Subcutaneous abdominal adipose tissue (tissue), 5 donors: ENCODE data around the gene MTERF1.
A peak's percentile ranks its signal among the peaks of the same experiment; 100 is the strongest.
"Not testable (repeated sequence)": the region's sequence is repeated elsewhere in the genome, so short reads cannot be mapped to it uniquely, and the experiment has no call there.

Experiments used
- H3K27ac ChIP-seq: one replicate; pipeline ENCODE4 v1.7.0; 2013; ENCODE audit warnings: low read depth, mild to moderate bottlenecking, inconsistent platforms, low read length, moderate library complexity
- H3K27me3 ChIP-seq, 5 donors: one replicate each; pipeline ENCODE4 v1.7.0; 2013; ENCODE audit warnings: low read length in 5 of 5, inconsistent platforms in 1 of 5; ENCODE audit not compliant: control insufficient read depth in 5 of 5, insufficient read depth in 4 of 5
- H3K36me3 ChIP-seq, 5 donors: one replicate each; pipeline ENCODE4 v1.7.0; 2013; ENCODE audit warnings: low read length in 5 of 5; ENCODE audit not compliant: control insufficient read depth in 5 of 5, insufficient read depth in 5 of 5
- H3K4me1 ChIP-seq, 5 donors: one replicate each; pipeline ENCODE4 v1.7.0; 2013; ENCODE audit warnings: low read length in 5 of 5, mild to moderate bottlenecking in 3 of 5, moderate library complexity in 1 of 5; ENCODE audit not compliant: control insufficient read depth in 5 of 5, insufficient read depth in 5 of 5
- H3K4me3 ChIP-seq, 5 donors: one replicate each; pipeline ENCODE4 v1.7.0; 2013; ENCODE audit warnings: low read length in 5 of 5, low read depth in 1 of 5
- H3K9ac ChIP-seq, 5 donors: one replicate each; pipeline ENCODE4 v1.7.0; 2013; ENCODE audit warnings: low read length in 5 of 5, mild to moderate bottlenecking in 4 of 5, moderate library complexity in 3 of 5
- H3K9me3 ChIP-seq, 5 donors: one replicate each; pipeline ENCODE4 v1.7.0; 2013; ENCODE audit warnings: low read length in 5 of 5; ENCODE audit not compliant: control insufficient read depth in 5 of 5
- donor health status: healthy.
- donor health status: healthy.
- donor health status: healthy.
- donor health status: healthy.
- donor health status: healthy.

The MTERF1 gene

DNA sequence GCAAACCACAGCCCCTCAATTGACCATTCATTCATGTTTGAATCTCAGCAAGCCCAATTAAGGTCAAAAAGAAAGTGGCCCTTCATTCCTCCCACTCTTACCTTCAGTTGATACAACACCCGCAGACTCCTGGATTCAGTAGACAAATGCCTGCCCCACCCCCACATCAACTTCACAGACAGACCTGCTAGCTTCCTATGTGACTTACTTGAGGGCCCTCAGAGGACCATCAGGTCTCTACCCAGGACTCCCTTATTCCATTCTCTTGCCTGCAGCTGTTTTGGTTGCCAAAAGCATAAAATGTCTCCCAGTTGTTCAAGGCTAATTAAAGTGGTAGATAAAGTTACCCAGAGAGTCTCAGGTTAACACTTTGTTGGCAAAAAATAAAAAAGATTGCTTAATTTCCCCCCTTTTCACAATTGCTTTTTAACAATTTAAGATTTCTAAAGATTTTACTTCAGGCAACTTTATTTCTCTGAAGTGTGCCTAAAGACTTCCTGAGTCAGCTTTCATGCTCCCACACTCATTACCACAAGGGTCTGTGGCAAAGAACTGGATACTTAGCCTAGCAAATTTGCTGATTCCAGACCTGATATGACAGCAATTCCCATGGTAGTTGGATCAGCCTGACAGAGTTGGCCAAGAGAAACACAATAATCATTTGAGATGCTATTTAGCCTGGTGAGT is 3.3 kb upstream of the MTERF1 start:
- Histone ChIP-seq H3K36me3 (no peaks in the 10 kb centered on the region), H3K27me3 (no peaks in the 10 kb centered on the region), H3K9ac (no peak overlapping the region), H3K9me3 (no peaks in the 10 kb centered on the region), H3K27ac (no peak overlapping the region), H3K4me1 (peaks cover 3 to 20% (median 14%) of the 10 kb centered on the region in 5 donors), H3K4me3 (no peak overlapping the region)

DNA sequence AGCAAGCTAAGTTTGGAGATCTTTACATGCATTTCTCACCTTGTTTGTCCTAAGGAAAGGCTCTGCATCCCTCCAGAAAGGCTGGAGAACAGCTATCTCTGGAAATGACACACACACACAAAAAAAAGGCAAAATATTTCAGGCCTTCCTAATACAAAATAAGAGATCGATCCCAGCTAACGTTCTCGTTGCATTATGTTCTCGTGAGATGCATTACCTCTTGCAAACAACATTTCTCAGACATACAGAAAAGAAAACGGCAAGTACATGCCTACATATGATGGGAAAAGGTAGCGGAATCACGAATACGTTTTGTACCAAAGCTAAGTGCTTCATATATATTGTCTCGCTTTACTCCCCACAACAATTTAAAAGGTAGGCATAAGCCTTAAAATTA is 488 bp downstream of the MTERF1 start:
- Histone ChIP-seq H3K27ac (peak overlapping the region; percentile 1), H3K4me1 (peaks cover 3 to 20% (median 14%) of the 10 kb centered on the region in 5 donors), H3K27me3 (no peaks in the 10 kb centered on the region), H3K9me3 (no peaks in the 10 kb centered on the region), H3K9ac (peak overlapping the region; percentile 12 to 90 (median 80)), H3K36me3 (peaks cover 0 to 12% (median 2%) of the 10 kb centered on the region in 5 donors), H3K4me3 (peak overlapping the region; percentile 87 to 98 (median 98))

DNA sequence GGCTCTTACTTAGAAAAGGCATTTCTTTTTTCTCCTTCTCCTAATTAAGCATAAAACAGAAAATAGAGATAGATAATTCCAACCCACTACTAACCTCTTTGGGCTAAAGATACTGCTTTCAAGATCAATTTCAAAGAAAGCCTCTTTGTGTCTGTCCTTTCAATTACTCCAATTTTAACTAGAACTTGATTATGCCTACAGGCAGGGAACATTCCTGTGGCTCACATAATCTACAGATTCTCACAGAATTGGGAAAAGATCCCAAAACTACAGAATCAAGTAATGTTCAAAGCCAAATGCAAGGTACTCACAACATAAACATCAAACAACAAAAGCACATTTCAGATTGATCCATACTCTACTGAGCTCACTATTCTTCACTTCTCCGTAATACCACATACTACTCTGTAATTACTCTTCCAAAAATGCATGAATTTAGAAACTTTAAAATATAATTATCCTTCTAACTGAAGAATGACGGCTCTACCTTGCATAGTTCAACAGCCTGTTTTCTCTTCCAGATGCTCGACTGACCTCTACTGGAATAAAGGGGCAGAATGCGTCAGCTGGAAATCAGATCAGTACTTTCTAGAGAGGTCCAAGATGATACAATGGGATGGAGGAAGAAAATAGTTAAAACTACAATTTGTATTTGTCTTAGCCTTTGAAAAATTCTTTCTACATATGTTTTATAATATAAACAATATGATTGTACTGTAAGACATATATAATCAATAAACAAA is 3.9 kb downstream of the MTERF1 start:
- no peaks in the 10 kb centered on the region for H3K27me3 ChIP-seq
- H3K9ac ChIP-seq, result peak overlapping the region in 1 of 5 donors; percentile 16
- peaks cover 3 to 20% (median 14%) of the 10 kb centered on the region in 5 donors for H3K4me1 ChIP-seq
- no peaks in the 10 kb centered on the region for H3K9me3 ChIP-seq
- no peak overlapping the region for H3K4me3 ChIP-seq
- peaks cover 0 to 17% (median 10%) of the 10 kb centered on the region in 5 donors for H3K36me3 ChIP-seq
- no peak overlapping the region for H3K27ac ChIP-seq

DNA sequence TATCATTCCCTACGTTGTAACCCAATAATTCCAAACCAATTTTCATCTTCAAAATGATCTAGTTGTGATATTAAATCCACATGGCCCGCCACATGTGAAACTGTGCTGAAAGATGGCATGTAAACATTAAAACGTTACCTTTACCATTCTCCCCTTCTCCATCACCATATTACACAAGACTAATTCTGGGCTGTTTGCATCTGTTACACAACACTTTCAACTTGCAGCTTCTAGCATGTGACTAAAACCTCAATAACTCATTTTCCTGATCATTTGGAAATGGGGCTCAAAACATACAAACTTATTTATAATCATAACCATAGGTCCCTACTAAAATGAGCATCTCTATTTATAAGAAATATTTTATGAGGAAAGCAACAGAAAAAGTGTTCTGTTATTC is 4.7 kb downstream of the MTERF1 start:
- peaks cover 3 to 15% (median 9%) of the 10 kb centered on the region in 5 donors for H3K4me1 ChIP-seq
- H3K9ac ChIP-seq, result no peak overlapping the region
- peaks cover 0 to 17% (median 10%) of the 10 kb centered on the region in 5 donors for H3K36me3 ChIP-seq
- no peak overlapping the region for H3K27ac ChIP-seq
- no peaks in the 10 kb centered on the region for H3K9me3 ChIP-seq
- H3K27me3 ChIP-seq, result no peaks in the 10 kb centered on the region
- no peak overlapping the region for H3K4me3 ChIP-seq

DNA sequence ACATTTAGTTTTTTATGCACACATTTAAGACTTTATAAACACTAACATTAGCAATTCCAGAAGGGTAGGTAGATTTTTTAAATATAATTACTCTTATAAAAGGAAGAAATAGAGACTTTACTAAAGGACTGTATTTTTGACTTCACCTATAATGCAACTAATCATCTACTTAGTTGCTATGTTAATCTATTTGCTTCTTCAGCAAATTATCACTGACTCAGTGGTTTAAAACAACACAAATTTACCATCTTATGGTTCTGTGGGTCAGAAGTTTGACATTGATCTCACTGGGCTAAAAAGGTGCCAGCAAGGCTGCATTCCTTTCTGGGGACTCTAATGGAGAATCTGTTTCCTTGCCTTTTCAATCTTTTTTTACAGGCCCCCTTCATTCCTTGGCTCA is 7.6 kb downstream of the MTERF1 start:
- H3K27me3 ChIP-seq, result no peaks in the 10 kb centered on the region
- peaks cover 0 to 23% (median 10%) of the 10 kb centered on the region in 5 donors for H3K36me3 ChIP-seq
- H3K4me1 ChIP-seq, result no peaks in the 10 kb centered on the region
- no peak overlapping the region for H3K27ac ChIP-seq
- H3K4me3 ChIP-seq, result no peak overlapping the region
- no peak overlapping the region for H3K9ac ChIP-seq
- H3K9me3 ChIP-seq, result no peaks in the 10 kb centered on the region

DNA sequence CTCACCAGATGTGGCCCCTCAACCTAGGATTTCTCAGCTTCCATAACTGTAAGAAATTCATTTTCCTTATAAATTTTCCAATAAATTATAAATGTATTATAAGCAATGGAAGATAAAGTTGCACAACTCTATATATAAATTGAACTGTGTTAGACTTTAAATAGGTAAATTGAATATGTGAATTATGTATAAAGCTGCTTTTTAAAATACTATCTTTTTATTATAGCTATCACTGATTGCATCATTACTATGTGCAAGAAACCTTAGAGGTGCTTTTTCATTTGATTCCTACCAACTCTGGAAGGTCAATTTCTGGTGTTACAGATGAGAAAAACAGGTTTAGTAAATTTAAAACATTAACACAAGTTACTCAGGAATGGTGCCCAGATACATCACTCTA is 8.4 kb downstream of the MTERF1 start:
- no peak overlapping the region for H3K27ac ChIP-seq
- H3K36me3 ChIP-seq, result peaks cover 0 to 20% (median 9%) of the 10 kb centered on the region in 5 donors
- no peak overlapping the region for H3K4me3 ChIP-seq
- no peaks in the 10 kb centered on the region for H3K4me1 ChIP-seq
- H3K27me3 ChIP-seq, result no peaks in the 10 kb centered on the region
- H3K9me3 ChIP-seq, result no peaks in the 10 kb centered on the region
- H3K9ac ChIP-seq, result no peak overlapping the region

DNA sequence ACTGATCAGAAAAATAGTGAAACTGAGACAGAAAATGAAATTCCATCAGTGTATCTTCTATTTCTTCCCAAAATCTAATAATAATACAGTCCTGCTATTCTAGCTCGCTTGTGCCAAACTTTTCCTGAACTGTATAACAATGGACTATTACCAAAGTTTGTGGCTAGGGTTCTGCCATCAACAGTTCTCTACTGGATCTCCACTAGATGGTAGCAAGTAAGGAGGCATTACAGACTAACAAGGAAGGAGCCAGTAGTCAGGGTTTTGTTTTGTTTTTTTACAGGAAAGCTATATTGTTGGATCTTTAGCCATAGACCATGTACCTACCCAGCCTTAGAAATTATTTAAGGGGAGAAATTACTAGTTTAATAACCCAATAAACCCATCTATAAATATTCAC is 10.8 kb downstream of the MTERF1 start:
- Histone ChIP-seq H3K9me3 (no peaks in the 10 kb centered on the region), H3K9ac (no peak overlapping the region), H3K36me3 (peaks cover 2 to 11% (median 8%) of the 10 kb centered on the region in 5 donors), H3K4me1 (no peaks in the 10 kb centered on the region), H3K27me3 (no peaks in the 10 kb centered on the region), H3K27ac (no peak overlapping the region), H3K4me3 (no peak overlapping the region)

DNA sequence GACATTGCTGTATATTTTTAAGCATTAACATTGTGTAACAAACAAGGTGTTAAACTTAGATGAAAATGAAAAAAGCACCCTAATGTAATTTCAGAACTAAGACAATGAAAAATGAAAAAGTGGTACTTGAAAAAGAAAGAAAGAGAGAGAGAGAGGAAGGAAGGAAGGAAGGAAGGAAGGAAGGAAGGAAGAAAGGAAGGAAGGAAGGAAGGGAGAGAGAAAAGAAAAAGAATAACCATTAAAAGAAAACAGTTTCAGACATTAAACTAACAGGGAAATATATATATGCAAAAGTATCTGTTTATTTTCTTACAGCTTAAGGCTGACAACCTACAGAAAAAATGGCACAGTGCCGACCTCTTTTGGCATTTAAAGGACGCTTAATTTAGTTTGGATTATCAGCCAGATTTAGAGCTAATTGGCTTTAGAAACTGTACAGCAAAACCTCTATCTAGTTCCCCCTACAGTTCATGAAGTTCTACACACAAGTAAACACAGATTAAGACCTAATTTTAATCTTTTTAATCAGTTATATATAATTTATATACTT is 13.8 kb downstream of the MTERF1 start:
- Histone ChIP-seq H3K4me1 (no peaks in the 10 kb centered on the region), H3K27me3 (no peaks in the 10 kb centered on the region), H3K9ac (no peak overlapping the region)

DNA sequence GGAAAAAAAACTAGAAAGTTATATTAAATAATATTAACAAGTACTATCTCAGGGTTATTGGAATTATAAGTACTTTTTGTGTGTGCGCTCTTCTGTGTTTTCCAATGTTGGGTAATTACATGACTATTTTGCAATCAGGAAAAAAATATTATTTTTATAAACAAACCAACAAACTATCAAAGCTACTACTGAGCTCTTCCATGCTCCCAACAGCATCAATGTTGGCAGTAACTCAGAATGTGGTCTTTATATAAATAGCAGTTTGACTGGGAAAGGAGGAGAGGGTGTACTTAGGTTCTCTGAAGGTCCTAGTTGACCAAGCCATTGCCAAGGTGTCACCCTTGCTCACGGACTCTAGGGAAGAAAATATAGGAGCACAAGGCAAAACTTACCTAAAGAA is 15.0 kb downstream of the MTERF1 start:
- H3K27me3 ChIP-seq, result no peaks in the 10 kb centered on the region
- H3K36me3 ChIP-seq, result peaks cover 0 to 6% (median 0%) of the 10 kb centered on the region in 5 donors
- H3K9me3 ChIP-seq, result no peaks in the 10 kb centered on the region
- H3K27ac ChIP-seq, result no peak overlapping the region
- no peak overlapping the region for H3K4me3 ChIP-seq
- H3K9ac ChIP-seq, result no peak overlapping the region
- no peaks in the 10 kb centered on the region for H3K4me1 ChIP-seq

More for the DNA sequence above, 13.8 kb downstream of the MTERF1 start:
- Histone ChIP-seq H3K9me3 (no peaks in the 10 kb centered on the region), H3K4me3 (no peak overlapping the region), H3K36me3 (peaks cover 0 to 6% (median 0%) of the 10 kb centered on the region in 5 donors), H3K27ac (no peak overlapping the region)

DNA sequence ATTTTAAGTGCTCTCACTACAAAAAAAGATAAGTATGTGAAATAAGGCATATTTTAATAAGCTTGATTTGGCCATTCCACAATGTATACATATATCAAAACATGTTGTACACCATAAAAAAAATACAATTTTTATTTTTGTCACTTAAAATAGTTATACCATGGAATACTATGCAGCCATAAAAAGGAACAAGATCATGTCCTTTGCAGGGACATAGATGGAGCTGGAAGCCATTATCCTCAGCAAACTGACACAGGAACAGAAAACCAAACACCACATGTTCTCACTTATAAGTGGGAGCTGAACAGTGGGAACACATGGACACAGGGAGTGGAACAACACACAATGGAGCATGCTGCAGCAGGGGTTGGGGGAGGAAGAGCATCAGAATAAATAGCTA is 15.9 kb downstream of the MTERF1 start:
- H3K9me3 ChIP-seq, H3K9ac ChIP-seq, H3K36me3 ChIP-seq, H3K4me3 ChIP-seq, H3K27ac ChIP-seq, H3K27me3 ChIP-seq, H3K4me1 ChIP-seq: not testable (repeated sequence)
